Ishikawa (cell line): Measurements from ENCODE around the gene UCK1.

Experiments
- CREB1 ChIP-seq: IDR thresholded peaks from 2 replicates; pipeline ENCODE4 v1.6.1; 2012; ENCODE audit warnings: low read depth
- MAX ChIP-seq: IDR thresholded peaks from 2 replicates; pipeline ENCODE4 v1.6.1; 2012
- TAF1 ChIP-seq: IDR thresholded peaks from 2 replicates; pipeline ENCODE4 v1.6.1; 2012; ENCODE audit warnings: low read depth, mild to moderate bottlenecking

GRCh38 chr9:131482343-131483006 is 48.6 kb downstream of the UCK1 start:
- TF ChIP-seq CREB1 (no peak), MAX (no peak), TAF1 (no peak)
